VCaP (cell line): Measurements from ENCODE around the gene TMEM229A.
"Not testable (repeated sequence)": the region's sequence is repeated elsewhere in the genome, so short reads cannot be mapped to it uniquely, and the experiment has no call there.

Source experiments
- H3K27ac ChIP-seq: fragments of 450-650 bp; 2 replicates; pipeline ENCODE4 v1.5.1; 2017
- CTCF ChIP-seq: fragments of 450-650 bp; conservative IDR thresholded peaks from 2 replicates; pipeline ENCODE4 v1.5.1; 2017; ENCODE audit warnings: mild to moderate bottlenecking, moderate library complexity

Gene TMEM229A

GRCh38 chr7:124031406-124031805 is 1.5 kb downstream of the TMEM229A start:
- TF ChIP-seq CTCF: no peak
- no peak overlapping the region for H3K27ac ChIP-seq

GRCh38 chr7:124030964-124031363 is 1.9 kb downstream of the TMEM229A start:
- no peak for TF ChIP-seq CTCF
- no peak overlapping the region for H3K27ac ChIP-seq

- no peak for TF ChIP-seq CTCF
- H3K27ac ChIP-seq: no peak overlapping the region
Measured at GRCh38 chr7:124029396-124030188, 3.3 kb downstream of the TMEM229A start.

GRCh38 chr7:124027236-124027635 is 5.6 kb downstream of the TMEM229A start:
- TF ChIP-seq CTCF: no peak
- H3K27ac ChIP-seq: no peak overlapping the region

- not testable (repeated sequence) for H3K27ac ChIP-seq
Measured at GRCh38 chr7:124024329-124024728, 8.5 kb downstream of the TMEM229A start.

- no peak overlapping the region for H3K27ac ChIP-seq
- no peak for TF ChIP-seq CTCF
Measured at GRCh38 chr7:124022551-124022950, 10.3 kb downstream of the TMEM229A start.

- no peak for TF ChIP-seq CTCF
- H3K27ac ChIP-seq: no peak overlapping the region
Measured at GRCh38 chr7:124020060-124020459, 12.8 kb downstream of the TMEM229A start.

GRCh38 chr7:124013306-124013705 is 19.6 kb downstream of the TMEM229A start:
- H3K27ac ChIP-seq: no peak overlapping the region
- TF ChIP-seq CTCF: no peak
